Measurements from ENCODE around the gene LGALS3BP.

Gene LGALS3BP

DNA sequence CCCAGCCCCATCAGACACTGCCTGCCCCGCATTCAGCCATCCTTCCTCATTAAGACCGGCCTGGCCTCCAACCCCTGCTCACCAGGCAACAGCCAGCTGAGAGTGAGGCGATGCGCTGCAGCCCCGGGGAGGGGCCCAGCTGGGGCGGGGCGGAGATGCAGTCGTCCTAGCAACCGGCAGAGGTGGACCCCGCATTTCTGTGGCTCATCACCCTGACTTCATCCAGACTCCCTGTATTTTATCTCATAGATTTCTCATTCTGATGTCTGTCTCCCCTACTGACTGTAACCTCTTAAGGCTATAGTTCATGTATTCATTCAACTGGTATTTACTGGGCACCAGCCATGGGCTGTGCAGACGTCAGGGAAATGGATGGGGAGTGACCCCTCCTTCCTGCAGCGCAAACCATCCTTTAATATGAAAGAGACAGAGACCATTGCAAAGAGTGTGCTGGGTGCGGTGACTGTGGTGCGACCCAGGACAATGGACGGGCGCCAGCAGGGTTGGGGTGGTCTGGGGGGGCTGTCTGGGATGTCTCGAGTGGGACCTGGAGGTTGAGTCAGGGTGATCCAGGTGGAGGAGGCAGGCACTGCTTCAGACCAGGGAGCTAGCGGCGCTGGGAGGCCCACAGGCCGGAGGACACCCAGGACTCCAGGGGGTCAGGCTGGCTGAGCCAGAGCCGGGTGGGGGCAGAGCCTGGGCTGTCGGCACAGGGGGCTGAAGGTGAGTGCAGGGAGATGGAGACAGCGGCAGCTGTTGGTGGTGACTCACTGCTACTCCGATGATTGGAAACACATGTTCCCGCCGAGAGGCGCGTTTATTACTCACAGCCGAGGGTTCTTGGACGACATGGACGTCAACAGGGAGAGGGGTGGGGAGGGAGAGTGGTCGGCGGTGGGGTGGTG lies 44.1 kb downstream of the LGALS3BP start:
- DNase-seq: no peak

DNA sequence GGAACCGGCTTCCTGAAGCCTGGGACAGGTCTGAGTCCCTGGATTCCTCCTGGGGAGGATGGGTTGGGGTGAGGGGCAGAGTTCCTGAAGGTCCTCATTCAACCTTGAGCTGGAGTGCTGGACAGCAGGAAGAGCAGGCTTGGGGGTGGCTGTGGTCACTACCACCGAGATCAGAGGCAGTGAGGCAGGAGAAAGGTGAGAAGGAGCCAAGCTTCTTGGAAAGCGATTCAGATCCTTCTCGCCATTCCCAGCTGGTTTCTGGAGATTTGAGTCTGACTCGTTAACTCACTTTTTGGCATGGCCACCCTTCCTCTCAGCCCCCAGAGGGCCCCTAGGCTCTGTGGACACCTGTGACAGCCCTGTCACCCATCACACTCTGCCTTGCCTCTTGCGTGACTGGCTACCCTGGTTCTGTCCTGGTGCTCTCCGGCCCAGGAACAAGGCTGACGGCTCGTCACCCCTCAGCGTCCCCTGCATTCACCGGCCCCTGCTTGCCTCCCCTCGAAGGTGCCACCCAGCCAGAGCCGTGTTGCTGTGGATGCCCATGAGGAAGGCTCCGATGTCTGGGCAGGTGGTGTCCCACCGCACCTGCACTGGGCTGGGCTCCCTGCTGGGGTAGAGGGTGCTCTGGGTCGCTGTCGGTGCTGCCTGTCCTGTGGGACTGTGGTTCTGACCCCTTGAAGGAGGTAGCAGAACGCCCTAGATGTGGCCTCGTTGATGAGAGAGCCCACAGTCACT lies 44.9 kb downstream of the LGALS3BP start:
- no peak for DNase-seq

DNA sequence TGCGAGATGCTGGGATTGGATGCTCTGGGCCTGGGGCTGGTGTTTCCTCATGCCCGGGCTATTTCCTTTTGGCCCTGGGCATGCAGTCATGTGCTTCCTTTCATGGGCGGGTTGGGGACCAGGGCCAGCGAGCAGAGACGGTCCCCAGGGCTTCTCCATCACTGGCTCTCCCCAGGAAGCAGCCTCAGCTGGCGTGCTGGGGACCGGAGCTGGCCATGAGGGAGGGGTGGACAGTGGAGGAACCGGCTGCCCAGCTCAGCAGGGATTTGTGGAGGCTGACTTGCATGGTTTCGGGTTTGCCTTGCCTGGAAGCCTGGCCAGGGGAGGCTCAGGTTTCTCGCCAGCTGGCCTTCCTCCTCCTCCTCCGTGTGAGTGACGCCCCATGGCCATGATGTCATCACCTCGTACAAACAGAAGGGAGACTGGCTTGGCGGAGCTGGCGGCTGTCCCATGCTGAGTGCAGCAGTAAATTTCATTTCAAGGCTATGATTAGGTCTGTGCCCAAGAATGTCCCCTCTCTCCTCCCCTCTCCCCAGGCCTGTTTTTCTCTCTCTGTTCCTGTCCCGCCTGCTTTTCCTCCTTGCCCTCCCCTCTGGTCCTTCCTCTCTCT lies 45.7 kb downstream of the LGALS3BP start:
- DNase-seq: peak; percentile 92

DNA sequence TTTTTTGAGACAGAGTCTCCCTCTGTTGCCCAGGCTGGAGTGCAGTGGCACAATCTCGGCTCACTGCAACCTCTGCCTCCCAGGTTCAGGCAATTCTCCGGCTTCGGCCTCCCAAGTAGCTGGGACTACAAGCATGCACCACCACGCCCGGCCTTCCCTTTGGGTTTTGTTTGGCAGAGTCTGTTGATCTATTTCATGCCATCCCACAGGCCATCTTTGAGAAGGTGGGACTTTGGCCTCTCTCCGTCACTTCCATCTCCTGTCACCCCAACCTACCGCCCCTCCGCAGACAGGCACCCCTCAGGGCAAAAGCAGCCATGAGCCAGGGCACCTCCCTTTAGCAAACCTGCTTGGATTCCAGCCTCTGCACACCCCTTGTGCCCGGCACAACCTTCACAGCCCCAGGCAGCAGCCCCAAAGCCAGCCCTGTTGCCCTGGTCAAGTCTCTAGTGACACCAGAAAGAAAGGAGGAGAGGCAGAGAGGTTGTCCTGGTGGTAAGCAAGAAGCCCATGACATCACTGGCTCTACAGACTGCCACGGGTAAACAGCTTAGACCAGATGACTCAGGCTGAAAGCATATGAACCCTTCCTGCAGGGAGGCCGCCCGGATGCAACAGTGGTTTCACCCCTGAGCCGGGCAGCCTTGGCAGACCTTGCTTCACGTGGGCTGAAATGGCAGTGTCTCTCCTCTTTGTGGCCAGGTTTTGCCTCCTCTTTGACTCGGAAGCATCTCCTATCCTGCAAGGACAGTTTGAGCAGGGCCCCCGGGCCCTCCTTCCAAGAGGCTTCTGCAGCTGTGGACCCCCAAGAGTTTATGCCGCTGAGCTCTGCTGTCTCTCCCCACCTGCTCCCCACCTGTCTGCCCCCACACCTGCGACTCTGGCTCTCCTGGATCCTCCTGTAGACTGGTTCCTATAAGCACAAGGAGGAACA lies 46.4 kb downstream of the LGALS3BP start:
- peak; percentile 28 for DNase-seq

DNA sequence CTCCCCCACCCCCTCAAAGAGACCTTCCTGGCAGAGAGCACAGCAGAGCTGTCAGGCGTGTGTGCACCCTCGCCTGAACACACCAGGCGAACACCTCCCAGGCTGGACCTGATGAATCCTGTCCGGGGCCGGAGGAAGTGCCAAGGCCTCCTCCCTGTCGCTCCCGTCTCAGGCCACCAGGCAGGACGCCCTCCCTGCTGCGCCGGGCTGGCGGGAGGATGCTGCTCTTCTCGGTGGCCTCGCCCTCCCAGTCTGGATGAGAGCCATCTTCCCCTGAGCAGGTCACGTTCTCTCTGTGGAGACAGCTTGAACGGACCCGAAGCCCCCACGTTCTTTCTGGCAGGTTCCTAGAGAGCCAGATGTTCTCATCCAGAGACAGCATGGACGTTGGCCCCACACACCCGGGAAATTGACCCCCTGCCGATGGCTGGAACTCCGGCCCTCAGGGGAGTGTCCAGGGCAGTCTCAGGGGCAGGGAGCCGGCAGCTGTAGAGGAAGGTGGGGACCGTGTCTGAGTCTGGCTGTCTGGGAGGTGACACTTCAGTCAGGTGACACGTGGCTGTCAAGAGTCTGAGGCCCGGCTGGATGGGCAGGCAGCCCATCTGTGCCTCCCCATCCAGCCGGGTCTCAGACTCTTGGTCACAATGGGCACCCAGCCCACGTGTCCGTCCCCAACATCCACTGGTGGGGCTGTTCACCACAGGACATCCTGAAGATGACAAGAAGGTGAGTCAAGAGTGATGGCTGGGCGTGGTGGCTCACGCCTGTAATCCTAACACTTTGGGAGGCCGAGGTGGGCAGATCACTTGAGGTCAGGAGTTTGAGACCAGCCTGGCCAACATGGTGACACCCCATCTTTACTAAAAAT lies 49.6 kb downstream of the LGALS3BP start:
- peak; percentile 14 for DNase-seq

DNA sequence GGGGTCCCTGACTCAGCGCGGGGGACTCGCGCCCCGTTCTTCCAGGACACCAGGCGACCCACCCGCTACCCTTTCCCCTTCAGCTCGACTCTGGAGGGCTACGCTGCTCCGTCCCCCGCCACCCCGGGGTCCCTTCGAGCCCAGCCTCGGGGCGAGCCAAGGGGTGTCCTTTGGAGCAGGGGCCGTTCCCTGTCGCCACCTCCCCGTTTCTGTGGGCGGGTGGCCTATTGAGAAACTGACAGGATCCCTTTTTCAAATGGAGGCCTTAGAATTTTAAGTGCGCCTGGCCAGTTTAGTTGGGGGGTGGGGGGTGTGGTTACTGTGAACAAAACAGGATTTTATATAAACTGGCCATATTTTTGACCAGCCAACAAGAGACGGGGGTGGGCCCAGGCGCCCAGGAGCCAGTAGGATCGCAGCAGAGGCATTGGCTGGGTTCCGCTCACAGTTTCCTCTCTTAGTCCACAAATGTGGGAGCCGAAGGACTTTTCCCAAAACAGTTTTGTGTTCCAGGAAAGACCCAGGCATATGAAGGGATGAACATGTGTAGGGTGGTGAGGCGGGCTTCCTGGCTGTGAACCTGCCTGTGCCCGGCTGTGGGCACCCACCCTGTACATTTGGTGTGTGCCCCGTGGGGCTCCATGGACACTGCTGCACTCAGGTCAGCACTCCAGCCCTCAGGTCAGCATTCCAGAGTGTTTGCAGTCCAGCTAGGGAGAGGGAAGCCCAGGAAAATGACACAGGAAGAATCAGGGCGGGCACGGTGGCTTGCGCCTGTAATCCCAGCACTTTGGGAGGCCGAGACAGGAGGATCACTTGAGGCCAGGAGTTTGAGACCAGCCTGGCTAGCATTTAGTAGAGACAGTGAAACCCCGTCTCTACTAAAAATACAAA lies 53.8 kb downstream of the LGALS3BP start:
- no peak for DNase-seq

DNA sequence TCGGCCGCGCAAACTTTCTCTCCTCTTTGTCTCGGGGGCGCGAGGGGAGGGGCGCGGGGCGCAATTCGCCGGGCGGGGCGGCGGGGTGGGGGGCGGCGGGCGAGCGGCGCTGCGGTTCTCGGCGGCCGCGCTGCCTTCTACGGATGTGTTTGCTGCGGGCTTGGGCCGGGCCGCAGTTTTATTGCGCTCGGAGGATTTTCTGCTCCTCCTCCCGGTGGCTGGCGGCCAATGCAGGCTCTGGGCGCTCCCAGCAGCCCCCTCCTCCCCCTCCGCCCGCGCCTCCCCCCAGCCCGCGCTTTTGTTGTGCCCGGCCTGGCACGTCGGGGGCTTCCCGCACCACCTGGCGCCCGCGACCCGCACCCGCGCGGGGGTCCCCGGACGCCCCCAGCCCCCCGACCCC lies 54.5 kb downstream of the LGALS3BP start, which contains the start of gene TIMP2:
Gene TIMP2 (minus strand): TSS at position 154 of the 400 bp plus-strand sequence. CDS start 299 bp downstream, outside the sequence.
- peak; percentile 50 for DNase-seq

DNA sequence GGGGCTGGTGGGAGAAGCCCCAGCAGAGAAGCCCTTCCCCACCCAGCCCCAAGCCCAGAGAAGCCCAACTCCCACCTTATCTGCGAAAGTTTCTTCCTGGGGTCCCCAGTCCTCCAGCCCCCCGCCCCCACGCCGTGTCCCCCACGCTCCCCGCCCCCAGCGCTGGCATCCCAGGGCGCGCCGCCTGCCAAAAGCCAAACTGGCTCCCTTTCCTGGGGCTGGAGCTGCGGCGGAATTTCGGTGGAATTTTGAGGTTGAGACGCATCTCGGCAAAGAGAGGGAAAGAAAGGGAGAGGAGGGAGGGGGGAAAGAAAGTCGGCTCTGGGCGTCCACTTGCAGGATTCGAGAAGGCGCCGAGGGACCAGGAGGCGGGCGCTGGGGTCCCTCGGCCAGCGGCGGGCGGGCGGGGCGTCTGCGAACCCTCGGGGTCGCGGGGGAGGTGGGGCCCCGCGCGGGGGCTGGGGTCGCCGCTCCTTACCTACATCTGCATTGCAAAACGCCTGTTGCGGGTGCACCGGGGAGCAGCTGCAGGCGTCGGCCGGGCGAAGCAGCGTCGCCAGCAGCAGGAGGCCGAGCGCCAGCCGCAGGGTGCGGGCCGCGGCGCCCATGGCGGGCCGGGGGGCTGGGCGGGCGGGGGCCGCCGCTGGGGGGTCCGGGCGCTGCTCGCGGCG lies 55.1 kb downstream of the LGALS3BP start:
- no peak for DNase-seq

DNA sequence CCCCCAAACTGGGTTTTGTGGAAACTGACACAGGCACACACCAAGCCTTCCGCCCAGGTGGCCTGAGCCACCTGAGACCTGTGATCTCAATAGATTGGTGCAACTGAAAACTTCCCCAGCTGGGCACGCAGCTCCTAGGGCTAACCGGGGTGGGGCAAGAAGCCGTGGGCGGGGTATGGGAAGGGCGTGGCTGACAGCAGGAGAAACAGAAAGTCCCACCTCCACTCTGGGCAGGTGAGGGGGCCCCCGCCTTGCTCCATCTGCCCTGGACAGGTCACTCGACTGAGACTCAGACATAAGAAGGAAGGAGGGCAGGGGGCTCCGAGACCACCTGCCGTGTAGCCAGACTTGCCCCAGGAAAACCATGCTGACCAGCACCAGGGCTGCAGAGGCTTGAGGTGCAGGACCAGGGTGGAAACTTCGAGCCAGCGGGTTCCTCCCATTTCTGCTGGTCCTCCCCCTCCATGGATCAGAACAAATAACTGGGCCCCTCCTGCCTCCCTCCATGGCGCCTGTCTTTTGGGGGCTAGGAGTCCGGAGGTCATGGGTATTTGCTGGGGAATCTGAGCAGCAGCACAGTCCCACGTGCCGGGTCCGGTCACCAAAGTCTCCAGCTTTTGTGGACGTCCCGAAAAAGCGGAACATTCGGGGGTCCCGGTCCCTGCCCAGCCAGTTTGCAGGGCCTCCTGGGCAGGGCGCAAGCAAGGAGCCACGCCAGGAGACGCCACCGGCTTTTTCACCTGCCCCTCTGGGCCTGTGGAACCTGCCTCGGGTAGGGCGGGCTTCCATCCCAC lies 55.9 kb downstream of the LGALS3BP start:
- peak; percentile 55 for DNase-seq

DNA sequence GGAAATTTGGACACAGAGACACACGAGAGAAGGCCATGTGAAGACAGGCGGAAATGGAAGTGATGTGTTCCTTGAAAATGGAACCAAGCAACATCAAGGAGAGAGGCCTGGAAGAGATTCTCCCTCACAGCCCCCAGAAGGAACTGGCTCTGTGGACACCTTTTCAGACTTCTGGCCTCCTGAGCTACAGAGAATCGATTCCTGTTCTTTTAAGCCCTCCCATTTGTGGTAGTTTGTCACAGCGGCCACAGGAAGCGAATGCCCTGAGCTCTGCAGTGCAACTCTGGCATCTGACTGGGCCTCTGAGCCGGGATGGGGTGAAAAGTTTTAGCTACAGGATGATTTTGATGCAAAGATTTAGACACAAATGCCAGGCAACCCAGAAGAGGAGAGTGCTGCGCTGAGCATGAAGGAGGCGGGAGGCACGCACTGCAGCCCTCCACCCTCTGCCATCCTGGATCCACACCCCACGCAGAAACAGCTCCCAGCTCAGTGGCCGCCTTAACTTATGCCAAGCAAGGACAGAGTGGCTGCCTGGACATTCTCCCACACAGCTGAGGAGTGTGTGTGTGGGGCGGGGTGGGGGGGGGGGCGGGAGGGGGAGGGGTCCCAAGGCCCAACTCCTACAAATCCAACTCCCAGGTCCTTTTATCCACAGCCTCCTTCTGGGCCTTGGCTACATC lies 56.8 kb downstream of the LGALS3BP start:
- DNase-seq: no peak

DNA sequence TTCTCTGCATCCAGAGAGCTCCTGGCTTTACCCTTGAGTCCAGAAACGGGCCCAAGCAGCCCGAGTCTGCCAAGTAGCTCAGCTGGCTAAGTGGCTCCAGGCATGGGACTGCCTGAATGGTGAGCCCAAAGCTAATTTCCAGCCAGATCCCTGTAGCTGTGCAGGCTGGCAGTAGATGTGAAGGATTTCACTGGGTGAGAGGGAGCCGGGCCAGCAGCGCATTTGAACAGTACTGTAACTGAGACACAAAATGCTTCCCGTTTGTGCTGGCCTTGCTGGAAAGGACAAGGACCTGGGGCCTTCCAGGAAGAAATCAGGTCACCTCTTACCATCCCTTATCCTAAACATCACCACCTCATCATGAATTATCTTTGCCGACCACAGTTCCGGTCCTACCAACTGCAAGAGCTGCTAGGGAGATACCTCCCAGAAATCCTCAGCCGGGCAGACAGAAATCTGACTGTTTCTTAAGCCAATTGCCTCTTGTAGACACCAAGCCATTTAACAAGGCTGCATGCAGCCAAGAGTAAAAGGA lies 58.2 kb downstream of the LGALS3BP start:
- no peak for DNase-seq

Data from NCI-H2029 (cell line).